Head of caudate nucleus (tissue), 42 donors: ENCODE measurements around the gene C19orf47.

Experiments used
- DNase-seq, 42 donors: peaks; one replicate each; pipeline versions ENCODE4 v3.0.0 to v3.0.0-alpha.2; 2020 to 2021; ENCODE audit warnings: mixed read lengths in 7 of 42
- intact Hi-C: fragments of 100-400 bp; cut with DNase I; formaldehyde crosslinking; loops from one replicate; pipeline ENCODE4 v1.15.0; 2022

The C19orf47 gene

GRCh38 chr19:40286971-40287421, 61.2 kb downstream of the C19orf47 start:
- DNase-seq = no peak
- intact Hi-C loops = no loop called here

- no peak for DNase-seq
- intact Hi-C loops = no loop called here
Observed at GRCh38 chr19:40286235-40286970, 61.8 kb downstream of the C19orf47 start.

GRCh38 chr19:40285353-40286234, 62.6 kb downstream of the C19orf47 start:
- intact Hi-C loops = loop anchor here (2.0 kb wide), 1 partner anchor 95 kb away; the partner anchor contains the start of gene MAP3K10
- peak; percentile 95 to 100 (median 99) for DNase-seq

- DNase-seq = peak in 38 of 42 donors; percentile 53 to 86 (median 71)
Observed at GRCh38 chr19:40284501-40285352, 63.5 kb downstream of the C19orf47 start, which contains the start of gene AKT2. Gene AKT2, minus strand, starts transcription at chr19:40285345. Its CDS starts 20,078 bp downstream, at chr19:40265267.

GRCh38 chr19:40284251-40284500, 64.0 kb downstream of the C19orf47 start:
- intact Hi-C loops = loop anchor here (2.0 to 5.0 kb wide), 2 partner anchors 52 to 93 kb away; partner anchors contain the start of gene MAP3K10
- DNase-seq = no peak

More at GRCh38 chr19:40284501-40285352, 63.5 kb downstream of the C19orf47 start, which contains the start of gene AKT2:
- intact Hi-C loops = loop anchor here (2.0 to 5.0 kb wide), 2 partner anchors 52 to 94 kb away; partner anchors contain the start of gene MAP3K10

- peak in 1 of 42 donors; percentile 13 for DNase-seq
- intact Hi-C loops = loop anchor here (2.0 to 5.0 kb wide), 2 partner anchors 51 to 93 kb away; partner anchors contain the start of gene MAP3K10
Observed at GRCh38 chr19:40283414-40284250, 64.6 kb downstream of the C19orf47 start.

- intact Hi-C loops = loop anchor here (5.0 kb wide), 1 partner anchor 51 kb away; no protein-coding TSS in a partner anchor
- DNase-seq = no peak
Observed at GRCh38 chr19:40282920-40283319, 65.3 kb downstream of the C19orf47 start.

GRCh38 chr19:40282209-40282580, 66.0 kb downstream of the C19orf47 start:
- peak in 1 of 42 donors; percentile 1 for DNase-seq
- intact Hi-C loops = loop anchor here (5.0 kb wide), 1 partner anchor 50 kb away; no protein-coding TSS in a partner anchor

- intact Hi-C loops = loop anchor here (5.0 kb wide), 1 partner anchor 49 kb away; no protein-coding TSS in a partner anchor
- no peak for DNase-seq
Observed at GRCh38 chr19:40281381-40282208, 66.6 kb downstream of the C19orf47 start.

- intact Hi-C loops = loop anchor here (5.0 kb wide), 1 partner anchor 48 kb away; no protein-coding TSS in a partner anchor
- no peak for DNase-seq
Observed at GRCh38 chr19:40280608-40281221, 67.5 kb downstream of the C19orf47 start.

- intact Hi-C loops = loop anchor here (5.0 kb wide), 1 partner anchor 48 kb away; no protein-coding TSS in a partner anchor
- peak in 4 of 42 donors; percentile 28 to 61 (median 41) for DNase-seq
Observed at GRCh38 chr19:40279761-40280607, 68.2 kb downstream of the C19orf47 start.

- intact Hi-C loops = no loop called here
- peak in 32 of 42 donors; percentile 29 to 85 (median 62) for DNase-seq
Observed at GRCh38 chr19:40279120-40279551, 69.1 kb downstream of the C19orf47 start.

GRCh38 chr19:40278361-40279035, 69.7 kb downstream of the C19orf47 start:
- intact Hi-C loops = no loop called here
- DNase-seq = peak in 1 of 42 donors; percentile 51

GRCh38 chr19:40277356-40278059, 70.7 kb downstream of the C19orf47 start:
- intact Hi-C loops = no loop called here
- DNase-seq = no peak
